Stimulated activated CD8-positive, alpha-beta memory T cell treated with anti-CD3 and anti-CD28 coated beads, Interleukin-7, amount 100 ng/mL, for 4 hours (primary cell): ENCODE results near the gene HMX2.

Source experiments
- DNase-seq, 2 donors: peaks; one replicate each; pipeline ENCODE4 v3.0.0-alpha.2; 2020; ENCODE audit warnings: low read depth in 2 of 2

The HMX2 gene

GRCh38 chr10:123147635-123148413 lies at the start of gene HMX2:
HMX2 (plus strand) TSS chr10:123148136; CDS start chr10:123148379, 243 bp downstream.
- no peak for DNase-seq

GRCh38 chr10:123100030-123100762 lies 47.7 kb upstream of the HMX2 start:
- no peak for DNase-seq

GRCh38 chr10:123101872-123102271 lies 46.1 kb upstream of the HMX2 start:
- no peak for DNase-seq

- no peak for DNase-seq
Observed at GRCh38 chr10:123102673-123103072, 45.3 kb upstream of the HMX2 start.

- DNase-seq = no peak
Observed at GRCh38 chr10:123103944-123104343, 44.0 kb upstream of the HMX2 start.

- no peak for DNase-seq
Observed at GRCh38 chr10:123109466-123109865, 38.5 kb upstream of the HMX2 start.

- DNase-seq = no peak
Observed at GRCh38 chr10:123117644-123118417, 30.1 kb upstream of the HMX2 start.

GRCh38 chr10:123119081-123119480 lies 28.9 kb upstream of the HMX2 start:
- no peak for DNase-seq

GRCh38 chr10:123126246-123126645 lies 21.7 kb upstream of the HMX2 start:
- no peak for DNase-seq

GRCh38 chr10:123129618-123130271 lies 18.2 kb upstream of the HMX2 start:
- DNase-seq = no peak

GRCh38 chr10:123132576-123133477 lies 15.1 kb upstream of the HMX2 start:
- peak; percentile 69 to 75 for DNase-seq

GRCh38 chr10:123133541-123134342 lies 14.2 kb upstream of the HMX2 start:
- DNase-seq = no peak

- no peak for DNase-seq
Observed at GRCh38 chr10:123134343-123134914, 13.5 kb upstream of the HMX2 start.

GRCh38 chr10:123134915-123135414 lies 13.0 kb upstream of the HMX2 start:
- no peak for DNase-seq

- no peak for DNase-seq
Observed at GRCh38 chr10:123135415-123136141, 12.4 kb upstream of the HMX2 start, which contains the start of gene HMX3. HMX3 (plus strand) TSS chr10:123135970; CDS start chr10:123136051, 81 bp downstream.

GRCh38 chr10:123136221-123136805 lies 11.6 kb upstream of the HMX2 start:
- no peak for DNase-seq

- DNase-seq = no peak
Observed at GRCh38 chr10:123136806-123137642, 10.9 kb upstream of the HMX2 start.
